H9 (cell line): Measurements from ENCODE around the gene TMEM38A. TPM values are rescaled to one million over a fixed set of nuclear protein-coding genes. Genes with fewer than 3 reads are reported as not detected.

ENCODE experiments used
- DNase-seq: peaks from one replicate; pipeline ENCODE4 v3.0.0-alpha.2; 2017
- H2AFZ ChIP-seq: one replicate; pipeline ENCODE4 v1.6.1; 2013; ENCODE audit warnings: mild to moderate bottlenecking, low read length, control low read depth, moderate library complexity
- H2AK5ac ChIP-seq: 2 replicates; pipeline ENCODE4 v1.6.1; 2013; ENCODE audit warnings: low read length, control low read depth, mixed read lengths; ENCODE audit not compliant: insufficient read length
- H2BK120ac ChIP-seq: one replicate; pipeline ENCODE4 v1.6.1; 2013; ENCODE audit warnings: low read depth, mild to moderate bottlenecking, low read length, control low read depth, inconsistent platforms; ENCODE audit not compliant: poor library complexity, severe bottlenecking
- H2BK12ac ChIP-seq: 2 replicates; pipeline ENCODE4 v1.6.1; 2013; ENCODE audit warnings: low read length, control low read depth, mixed read lengths, low read depth; ENCODE audit not compliant: insufficient read length
- H2BK15ac ChIP-seq: 2 replicates; pipeline ENCODE4 v1.6.1; 2013; ENCODE audit warnings: low read depth, low read length, control low read depth
- H2BK20ac ChIP-seq: one replicate; pipeline ENCODE4 v1.6.1; 2013; ENCODE audit warnings: low read depth, mild to moderate bottlenecking, low read length, control low read depth, inconsistent platforms; ENCODE audit not compliant: poor library complexity, severe bottlenecking
- H2BK5ac ChIP-seq: 2 replicates; pipeline ENCODE4 v1.6.1; 2013; ENCODE audit warnings: low read length, control low read depth, mixed read lengths; ENCODE audit not compliant: insufficient read length
- H3K14ac ChIP-seq: 2 replicates; pipeline ENCODE4 v1.6.1; 2013; ENCODE audit warnings: low read length, control low read depth; ENCODE audit not compliant: insufficient read depth
- H3K18ac ChIP-seq: 2 replicates; pipeline ENCODE4 v1.6.1; 2013; ENCODE audit warnings: low read depth, mild to moderate bottlenecking, mixed read lengths, low read length, control low read depth; ENCODE audit not compliant: insufficient read length
- H3K23ac ChIP-seq: 2 replicates; pipeline ENCODE4 v1.6.1; 2013; ENCODE audit warnings: low read length, control low read depth, mixed read lengths, low read depth; ENCODE audit not compliant: insufficient read length
- H3K23me2 ChIP-seq: 2 replicates; pipeline ENCODE4 v1.6.1; 2013; ENCODE audit warnings: low read depth, mild to moderate bottlenecking, mixed read lengths, low read length, control low read depth; ENCODE audit not compliant: insufficient read length, poor library complexity, severe bottlenecking
- H3K27ac ChIP-seq: 2 replicates; pipeline ENCODE4 v1.5.1; 2013; ENCODE audit warnings: low read length, control low read depth, mixed read lengths, low read depth; ENCODE audit not compliant: insufficient read length
- H3K27me3 ChIP-seq: 2 replicates; pipeline ENCODE4 v1.6.1; 2013; ENCODE audit warnings: low read length, control low read depth, inconsistent platforms; ENCODE audit not compliant: insufficient read depth
- H3K4ac ChIP-seq: 2 replicates; pipeline ENCODE4 v1.6.1; 2013; ENCODE audit warnings: low read depth, mild to moderate bottlenecking, control low read depth, inconsistent platforms, low read length, moderate library complexity
- H3K4me1 ChIP-seq: 2 replicates; pipeline ENCODE4 v1.6.1; 2013; ENCODE audit warnings: low read length, control low read depth, inconsistent platforms; ENCODE audit not compliant: insufficient read depth
- H3K4me2 ChIP-seq: 2 replicates; pipeline ENCODE4 v1.6.1; 2013; ENCODE audit warnings: low read length, control low read depth, mixed read lengths; ENCODE audit not compliant: insufficient read length, insufficient read depth
- H3K56ac ChIP-seq: 2 replicates; pipeline ENCODE4 v1.6.1; 2013; ENCODE audit warnings: low read depth, mild to moderate bottlenecking, mixed read lengths, low read length, control low read depth; ENCODE audit not compliant: insufficient read length
- H3K79me1 ChIP-seq: 2 replicates; pipeline ENCODE4 v1.6.1; 2013; ENCODE audit warnings: low read depth, mild to moderate bottlenecking, moderate library complexity, low read length, control low read depth, inconsistent platforms; ENCODE audit not compliant: insufficient read depth, poor library complexity, severe bottlenecking
- H3K79me2 ChIP-seq: 2 replicates; pipeline ENCODE4 v1.6.1; 2013; ENCODE audit warnings: low read length, control low read depth, inconsistent platforms; ENCODE audit not compliant: insufficient read depth
- H3K9ac ChIP-seq: 2 replicates; pipeline ENCODE4 v1.6.1; 2013; ENCODE audit warnings: low read length, control low read depth, mixed read lengths; ENCODE audit not compliant: insufficient read length; ENCODE audit errors: extremely low read depth
- H3K9me3 ChIP-seq: one replicate; pipeline ENCODE4 v1.6.1; 2013; ENCODE audit warnings: low read depth, low read length, inconsistent platforms; ENCODE audit not compliant: control insufficient read depth
- H3T11ph ChIP-seq: one replicate; pipeline ENCODE4 v1.6.1; 2013; ENCODE audit warnings: mild to moderate bottlenecking, low read length, control low read depth, inconsistent platforms
- H4K20me1 ChIP-seq: one replicate; pipeline ENCODE4 v1.6.1; 2013; ENCODE audit not compliant: control insufficient read depth, insufficient read length, insufficient read depth
- H4K5ac ChIP-seq: 2 replicates; pipeline ENCODE4 v1.6.1; 2013; ENCODE audit warnings: low read depth, mild to moderate bottlenecking, mixed read lengths, low read length, control low read depth; ENCODE audit not compliant: insufficient read length
- H4K8ac ChIP-seq: replicated peaks from 2 replicates; pipeline ENCODE4 v1.6.1; 2013; ENCODE audit warnings: low read length, control low read depth, mixed read lengths, low read depth; ENCODE audit not compliant: insufficient read length
- H4K91ac ChIP-seq: 2 replicates; pipeline ENCODE4 v1.6.1; 2013; ENCODE audit warnings: low read depth, mild to moderate bottlenecking, moderate library complexity, mixed read lengths, low read length, control low read depth; ENCODE audit not compliant: insufficient read length
- H3K27ac Mint-ChIP-seq, 3 experiments: 2 replicates in 2 of 3; 3 replicates in 1 of 3; pipeline ENCODE4 v1.8.0; 2020 to 2021; ENCODE audit warnings: mixed read lengths in 3 of 3, mild to moderate bottlenecking in 1 of 3, moderate library complexity in 1 of 3
- H3K27me3 Mint-ChIP-seq: 2 replicates; pipeline ENCODE4 v1.8.0; 2021; ENCODE audit warnings: low read depth, mild to moderate bottlenecking, moderate library complexity, mixed read lengths
- H3K36me3 Mint-ChIP-seq, 3 experiments: 2 replicates in 2 of 3; 3 replicates in 1 of 3; pipeline ENCODE4 v1.8.0; 2020 to 2021; ENCODE audit warnings: low read depth in 3 of 3, mixed read lengths in 3 of 3; ENCODE audit not compliant: insufficient read depth in 1 of 3
- H3K4me1 Mint-ChIP-seq, 2 experiments: 2 replicates each; pipeline ENCODE4 v1.8.0; 2020; ENCODE audit warnings: mixed read lengths in 2 of 2
- H3K4me3 Mint-ChIP-seq, 2 experiments: 2 replicates in 1 of 2; 3 replicates in 1 of 2; pipeline ENCODE4 v1.8.0; 2020 to 2021; ENCODE audit warnings: mild to moderate bottlenecking in 2 of 2, mixed read lengths in 2 of 2, moderate library complexity in 1 of 2
- H3K9me3 Mint-ChIP-seq, 2 experiments: 2 replicates in 1 of 2; 3 replicates in 1 of 2; pipeline ENCODE4 v1.8.0; 2020; ENCODE audit warnings: mild to moderate bottlenecking in 2 of 2, mixed read lengths in 2 of 2, moderate library complexity in 1 of 2
- WGBS: extraction: QIAGEN DNeasy Blood & Tissue Kit; methylation state at CpG from one replicate; pipeline ENCODE4 v1.1.7; 2013; ENCODE audit warnings: missing lambda C conversion rate, low lambda C conversion rate, mixed read lengths; ENCODE audit not compliant: insufficient read length; ENCODE audit errors: extremely low coverage; 5-methylcytosine and 5-hydroxymethylcytosine counted together
- total RNA-seq: library from RNA; stranded (reverse); gene quantifications from 2 replicates; pipeline ENCODE4 v1.2.1, GENCODE V29; 2021
- TF ChIP-seq, protein P1 (sequence below): fragments of 200-600 bp; sonication (generic); conservative IDR thresholded peaks from 3 replicates; pipeline ENCODE4 v1.8.0; 2021; ENCODE audit warnings: antibody characterized with exemption, mild to moderate bottlenecking

TMEM38A gene
- total RNA-seq, 1 experiment from 2014 or later: 7.4 TPM

DNA sequence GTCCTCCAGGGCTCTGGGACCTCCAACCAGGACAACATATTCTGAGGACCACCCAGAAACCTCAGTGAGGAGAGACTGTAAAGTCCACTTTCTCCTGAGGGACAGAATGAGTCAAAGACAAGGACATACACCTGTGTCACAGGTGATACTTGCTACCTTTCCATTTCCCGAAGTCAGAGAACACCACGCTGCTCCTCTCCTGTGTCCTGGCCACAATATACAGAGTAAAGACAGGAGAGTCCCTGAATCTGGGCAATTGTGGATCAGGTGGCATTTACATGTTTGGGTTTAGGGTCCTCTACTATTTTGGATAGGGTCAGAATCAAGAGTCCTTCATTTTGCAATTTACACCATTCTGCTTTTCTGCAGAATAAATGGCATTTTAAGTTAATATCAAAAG, 37.9 kb upstream of the TMEM38A start:
- Histone ChIP-seq H3K56ac (no peak overlapping the region), H2AFZ (no peak overlapping the region), H4K8ac (no peak overlapping the region), H4K20me1 (no peaks in the 10 kb centered on the region), H3T11ph (no peak overlapping the region), H3K23me2 (peaks cover 7% of the 10 kb centered on the region), H3K18ac (no peak overlapping the region), H3K79me1 (peaks cover 10% of the 10 kb centered on the region), H4K5ac (no peak overlapping the region), H3K9ac (no peak overlapping the region), H3K14ac (no peak overlapping the region), H4K91ac (no peak overlapping the region), H3K79me2 (peaks cover 62% of the 10 kb centered on the region; the same call in 1 of the 2 replicates), H3K4me2 (no peak overlapping the region), H2BK15ac (no peak overlapping the region), H2BK120ac (no peak overlapping the region), H3K4me1 (no peaks in the 10 kb centered on the region), H2BK12ac (no peak overlapping the region), H3K23ac (no peak overlapping the region), H3K4ac (no peak overlapping the region), H2BK5ac (no peak overlapping the region), H3K27ac (no peak overlapping the region), H3K9me3 (no peaks in the 10 kb centered on the region), H2AK5ac (no peak overlapping the region), H3K27me3 (no peaks in the 10 kb centered on the region), H2BK20ac (no peak overlapping the region)
- no CpG with 5 or more reads among the region's 2 CpGs for WGBS
- peaks cover 3 to 16% (median 6%) of the 10 kb centered on the region in 3 experiments; a peak in 5 of 7 replicates for H3K36me3 Mint-ChIP-seq
- H3K4me1 Mint-ChIP-seq: peaks cover 24 to 36% of the 10 kb centered on the region in 2 experiments
- DNase-seq: no peak
- H3K27ac Mint-ChIP-seq: no peak overlapping the region
- TF ChIP-seq, protein P1, sequence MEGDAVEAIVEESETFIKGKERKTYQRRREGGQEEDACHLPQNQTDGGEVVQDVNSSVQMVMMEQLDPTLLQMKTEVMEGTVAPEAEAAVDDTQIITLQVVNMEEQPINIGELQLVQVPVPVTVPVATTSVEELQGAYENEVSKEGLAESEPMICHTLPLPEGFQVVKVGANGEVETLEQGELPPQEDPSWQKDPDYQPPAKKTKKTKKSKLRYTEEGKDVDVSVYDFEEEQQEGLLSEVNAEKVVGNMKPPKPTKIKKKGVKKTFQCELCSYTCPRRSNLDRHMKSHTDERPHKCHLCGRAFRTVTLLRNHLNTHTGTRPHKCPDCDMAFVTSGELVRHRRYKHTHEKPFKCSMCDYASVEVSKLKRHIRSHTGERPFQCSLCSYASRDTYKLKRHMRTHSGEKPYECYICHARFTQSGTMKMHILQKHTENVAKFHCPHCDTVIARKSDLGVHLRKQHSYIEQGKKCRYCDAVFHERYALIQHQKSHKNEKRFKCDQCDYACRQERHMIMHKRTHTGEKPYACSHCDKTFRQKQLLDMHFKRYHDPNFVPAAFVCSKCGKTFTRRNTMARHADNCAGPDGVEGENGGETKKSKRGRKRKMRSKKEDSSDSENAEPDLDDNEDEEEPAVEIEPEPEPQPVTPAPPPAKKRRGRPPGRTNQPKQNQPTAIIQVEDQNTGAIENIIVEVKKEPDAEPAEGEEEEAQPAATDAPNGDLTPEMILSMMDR: no peak
- H3K27me3 Mint-ChIP-seq: no peaks in the 10 kb centered on the region
- no peaks in the 10 kb centered on the region for H3K9me3 Mint-ChIP-seq
- no peak overlapping the region for H3K4me3 Mint-ChIP-seq
